22Rv1 (cell line): Measurements from ENCODE around the gene SLCO2B1.

Experiments used
- H3K27ac ChIP-seq: fragments of 450-650 bp; 2 replicates; pipeline ENCODE4 v1.5.1; 2017
- ZFX ChIP-seq: fragments of 450-650 bp; IDR thresholded peaks from 2 replicates; pipeline ENCODE4 v1.6.1; 2017; ENCODE audit warnings: antibody characterized with exemption, borderline replicate concordance
- TF ChIP-seq, protein P1 (sequence below): fragments of 450-650 bp; IDR thresholded peaks from 2 replicates; pipeline ENCODE4 v1.5.1; 2017; ENCODE audit warnings: mild to moderate bottlenecking

SLCO2B1 gene

GRCh38 chr11:75112200-75112599 is 38.7 kb upstream of the SLCO2B1 start:
- H3K27ac ChIP-seq, result no peak overlapping the region
- TF ChIP-seq, protein P1, sequence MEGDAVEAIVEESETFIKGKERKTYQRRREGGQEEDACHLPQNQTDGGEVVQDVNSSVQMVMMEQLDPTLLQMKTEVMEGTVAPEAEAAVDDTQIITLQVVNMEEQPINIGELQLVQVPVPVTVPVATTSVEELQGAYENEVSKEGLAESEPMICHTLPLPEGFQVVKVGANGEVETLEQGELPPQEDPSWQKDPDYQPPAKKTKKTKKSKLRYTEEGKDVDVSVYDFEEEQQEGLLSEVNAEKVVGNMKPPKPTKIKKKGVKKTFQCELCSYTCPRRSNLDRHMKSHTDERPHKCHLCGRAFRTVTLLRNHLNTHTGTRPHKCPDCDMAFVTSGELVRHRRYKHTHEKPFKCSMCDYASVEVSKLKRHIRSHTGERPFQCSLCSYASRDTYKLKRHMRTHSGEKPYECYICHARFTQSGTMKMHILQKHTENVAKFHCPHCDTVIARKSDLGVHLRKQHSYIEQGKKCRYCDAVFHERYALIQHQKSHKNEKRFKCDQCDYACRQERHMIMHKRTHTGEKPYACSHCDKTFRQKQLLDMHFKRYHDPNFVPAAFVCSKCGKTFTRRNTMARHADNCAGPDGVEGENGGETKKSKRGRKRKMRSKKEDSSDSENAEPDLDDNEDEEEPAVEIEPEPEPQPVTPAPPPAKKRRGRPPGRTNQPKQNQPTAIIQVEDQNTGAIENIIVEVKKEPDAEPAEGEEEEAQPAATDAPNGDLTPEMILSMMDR, result no peak
- no peak for TF ChIP-seq ZFX

GRCh38 chr11:75113030-75113429 is 37.9 kb upstream of the SLCO2B1 start:
- TF ChIP-seq ZFX, result no peak
- TF ChIP-seq, protein P1, result no peak
- no peak overlapping the region for H3K27ac ChIP-seq

DNA sequence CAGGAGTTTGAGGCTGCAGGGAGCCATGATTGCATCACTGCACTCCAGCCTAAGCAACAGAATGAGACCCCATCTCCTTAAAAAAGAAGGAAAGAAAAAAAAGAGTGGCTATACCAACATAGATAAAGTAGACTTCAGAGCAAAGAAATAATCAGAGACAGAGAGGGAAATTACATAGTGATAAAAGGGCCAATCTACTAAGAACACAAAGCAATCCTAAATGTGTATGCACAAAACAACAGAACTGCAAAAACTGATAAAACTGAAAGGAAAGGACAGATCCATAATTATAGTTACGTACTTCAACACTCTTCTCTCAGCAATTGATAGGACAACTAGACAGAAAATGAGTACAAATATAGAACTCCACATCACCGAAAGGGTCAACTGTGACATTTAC is 36.4 kb upstream of the SLCO2B1 start:
- no peak overlapping the region for H3K27ac ChIP-seq
- TF ChIP-seq, protein P1, result no peak
- TF ChIP-seq ZFX, result no peak

GRCh38 chr11:75118577-75118976 is 32.3 kb upstream of the SLCO2B1 start:
- no peak overlapping the region for H3K27ac ChIP-seq
- TF ChIP-seq, protein P1, result no peak
- no peak for TF ChIP-seq ZFX

- TF ChIP-seq, protein P1, result no peak
- TF ChIP-seq ZFX, result no peak
- no peak overlapping the region for H3K27ac ChIP-seq
Measured at GRCh38 chr11:75126564-75126963, 24.3 kb upstream of the SLCO2B1 start.

DNA sequence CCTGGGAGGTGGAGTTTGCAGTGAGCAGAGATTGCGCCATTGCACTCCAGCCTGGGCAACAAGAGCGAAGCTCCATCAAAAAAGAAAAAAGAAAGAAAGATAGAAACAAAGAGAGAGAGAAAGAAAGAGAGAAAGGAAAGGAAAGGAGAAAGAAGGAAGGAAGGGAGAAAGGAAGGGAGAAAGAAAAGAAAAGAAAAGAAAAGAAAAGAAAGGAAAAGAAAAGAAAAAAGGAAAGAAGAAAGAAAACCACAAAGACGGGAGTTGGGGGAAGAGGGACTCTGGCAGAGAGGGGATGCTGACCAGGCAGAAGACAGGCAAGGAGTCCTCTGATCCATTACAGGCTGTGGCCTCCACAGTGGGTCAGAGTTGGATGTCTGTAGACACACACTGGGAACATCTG is 18.8 kb upstream of the SLCO2B1 start:
- TF ChIP-seq, protein P1, result no peak
- TF ChIP-seq ZFX, result no peak
- no peak overlapping the region for H3K27ac ChIP-seq

GRCh38 chr11:75133976-75134375 is 16.9 kb upstream of the SLCO2B1 start:
- H3K27ac ChIP-seq, result no peak overlapping the region
- TF ChIP-seq ZFX, result no peak
- TF ChIP-seq, protein P1, result no peak
